Suprapubic skin (tissue), 4 donors: ENCODE measurements around the gene CRHR2. TPM values are rescaled to one million over a fixed set of nuclear protein-coding genes. Genes with fewer than 3 reads are reported as not detected.

ENCODE experiments used
- DNase-seq, 2 donors: peaks; one replicate each; pipeline ENCODE4 v3.0.0-alpha.2; 2019; ENCODE audit warnings: low spot score in 2 of 2
- H3K27ac ChIP-seq: fragments of 200-600 bp; sonication (generic); one replicate; pipeline ENCODE4 v1.5.1; 2019
- H3K27me3 ChIP-seq: fragments of 200-600 bp; sonication (generic); one replicate; pipeline ENCODE4 v1.5.1; 2019
- H3K36me3 ChIP-seq: fragments of 200-600 bp; sonication (generic); one replicate; pipeline ENCODE4 v1.5.1; 2019
- H3K4me1 ChIP-seq: fragments of 200-600 bp; sonication (generic); one replicate; pipeline ENCODE4 v1.5.1; 2019
- H3K4me3 ChIP-seq: fragments of 200-600 bp; sonication (generic); one replicate; pipeline ENCODE4 v1.5.1; 2019; ENCODE audit warnings: mild to moderate bottlenecking
- H3K9me3 ChIP-seq: fragments of 200-600 bp; sonication (generic); one replicate; pipeline ENCODE4 v1.5.1; 2019
- EP300 ChIP-seq: sonication (generic); formaldehyde crosslinking; IDR thresholded peaks from one replicate; pipeline ENCODE4 v1.6.1; 2017; ENCODE audit warnings: antibody characterized with exemption
- POLR2A ChIP-seq, 2 donors: fragments of 450-650 bp; IDR thresholded peaks; one replicate each; pipeline ENCODE4 v1.6.1; 2017; ENCODE audit warnings: antibody characterized with exemption in 2 of 2, mild to moderate bottlenecking in 2 of 2, moderate library complexity in 2 of 2
- POLR2AphosphoS5 ChIP-seq, 3 donors: sonication (generic); formaldehyde crosslinking; IDR thresholded peaks; one replicate each; pipeline ENCODE4 v1.6.1; 2017; ENCODE audit warnings: antibody characterized with exemption in 3 of 3
- WGBS: methylation state at CpG from one replicate; pipeline ENCODE4 v1.1.5; 2018; 5-methylcytosine and 5-hydroxymethylcytosine counted together
- total RNA-seq, 4 donors: library from RNA; depleted of rRNA; stranded (reverse); fragments of >200 nt; gene quantifications; one replicate each; pipeline ENCODE4 v1.1.0, GENCODE V29; 2016
- TF ChIP-seq, protein P1 (sequence below), 2 donors: fragments of 200-600 bp in 1 of 2; fragments of 450-650 bp in 1 of 2; sonication (generic) in 1 of 2; IDR thresholded peaks; one replicate each; pipeline ENCODE4 v1.5.1; 2016 to 2019; ENCODE audit warnings: antibody characterized with exemption in 2 of 2, mild to moderate bottlenecking in 1 of 2, moderate library complexity in 1 of 2

Gene CRHR2
- total RNA-seq, 4 donors from 2014 or later, result 0.55 TPM; not detected in 3

- Histone ChIP-seq H3K27me3 (peaks cover 82% of the 10 kb centered on the region), H3K4me3 (peak overlapping the region; percentile 48), H3K4me1 (peaks cover 15% of the 10 kb centered on the region), H3K36me3 (no peaks in the 10 kb centered on the region), H3K9me3 (no peaks in the 10 kb centered on the region), H3K27ac (no peak overlapping the region)
- TF ChIP-seq POLR2A (IDR thresholded peaks at IDR 0.05) (no peak), EP300 (no peak), POLR2AphosphoS5 (IDR thresholded peaks at IDR 0.05) (no peak)
- TF ChIP-seq, protein P1, sequence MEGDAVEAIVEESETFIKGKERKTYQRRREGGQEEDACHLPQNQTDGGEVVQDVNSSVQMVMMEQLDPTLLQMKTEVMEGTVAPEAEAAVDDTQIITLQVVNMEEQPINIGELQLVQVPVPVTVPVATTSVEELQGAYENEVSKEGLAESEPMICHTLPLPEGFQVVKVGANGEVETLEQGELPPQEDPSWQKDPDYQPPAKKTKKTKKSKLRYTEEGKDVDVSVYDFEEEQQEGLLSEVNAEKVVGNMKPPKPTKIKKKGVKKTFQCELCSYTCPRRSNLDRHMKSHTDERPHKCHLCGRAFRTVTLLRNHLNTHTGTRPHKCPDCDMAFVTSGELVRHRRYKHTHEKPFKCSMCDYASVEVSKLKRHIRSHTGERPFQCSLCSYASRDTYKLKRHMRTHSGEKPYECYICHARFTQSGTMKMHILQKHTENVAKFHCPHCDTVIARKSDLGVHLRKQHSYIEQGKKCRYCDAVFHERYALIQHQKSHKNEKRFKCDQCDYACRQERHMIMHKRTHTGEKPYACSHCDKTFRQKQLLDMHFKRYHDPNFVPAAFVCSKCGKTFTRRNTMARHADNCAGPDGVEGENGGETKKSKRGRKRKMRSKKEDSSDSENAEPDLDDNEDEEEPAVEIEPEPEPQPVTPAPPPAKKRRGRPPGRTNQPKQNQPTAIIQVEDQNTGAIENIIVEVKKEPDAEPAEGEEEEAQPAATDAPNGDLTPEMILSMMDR (IDR thresholded peaks at IDR 0.05), result no peak
- DNase-seq, result no peak
- WGBS, result 2% methylated on average over 11 of the region's 40 CpGs
These were observed 443 bp downstream of the CRHR2 start for GRCh38 chr7:30681815-30682211.

GRCh38 chr7:30681331-30681797 lies 892 bp downstream of the CRHR2 start:
- 17% methylated on average over 16 of the region's 16 CpGs for WGBS
- Histone ChIP-seq H3K4me3 (peak overlapping the region; percentile 48), H3K27me3 (peaks cover 87% of the 10 kb centered on the region), H3K9me3 (no peaks in the 10 kb centered on the region), H3K36me3 (no peaks in the 10 kb centered on the region), H3K4me1 (peaks cover 15% of the 10 kb centered on the region), H3K27ac (no peak overlapping the region)
- no peak for DNase-seq
- TF ChIP-seq, protein P1 (IDR thresholded peaks at IDR 0.05), result no peak
- no peak for TF ChIP-seq EP300
- TF ChIP-seq POLR2AphosphoS5 (IDR thresholded peaks at IDR 0.05), result no peak
- no peak for TF ChIP-seq POLR2A (IDR thresholded peaks at IDR 0.05)

- WGBS, result 7% methylated on average over 2 of the region's 2 CpGs
- TF ChIP-seq POLR2AphosphoS5 (IDR thresholded peaks at IDR 0.05) (no peak), POLR2A (IDR thresholded peaks at IDR 0.05) (no peak), EP300 (no peak)
- TF ChIP-seq, protein P1 (IDR thresholded peaks at IDR 0.05), result no peak
- H3K36me3 ChIP-seq, result no peaks in the 10 kb centered on the region
- no peak overlapping the region for H3K4me3 ChIP-seq
- H3K27me3 ChIP-seq, result peaks cover 88% of the 10 kb centered on the region
- no peak overlapping the region for H3K27ac ChIP-seq
- no peaks in the 10 kb centered on the region for H3K9me3 ChIP-seq
- H3K4me1 ChIP-seq, result peaks cover 15% of the 10 kb centered on the region
- DNase-seq, result no peak
These were observed 2.6 kb downstream of the CRHR2 start for GRCh38 chr7:30679664-30680063.

DNA sequence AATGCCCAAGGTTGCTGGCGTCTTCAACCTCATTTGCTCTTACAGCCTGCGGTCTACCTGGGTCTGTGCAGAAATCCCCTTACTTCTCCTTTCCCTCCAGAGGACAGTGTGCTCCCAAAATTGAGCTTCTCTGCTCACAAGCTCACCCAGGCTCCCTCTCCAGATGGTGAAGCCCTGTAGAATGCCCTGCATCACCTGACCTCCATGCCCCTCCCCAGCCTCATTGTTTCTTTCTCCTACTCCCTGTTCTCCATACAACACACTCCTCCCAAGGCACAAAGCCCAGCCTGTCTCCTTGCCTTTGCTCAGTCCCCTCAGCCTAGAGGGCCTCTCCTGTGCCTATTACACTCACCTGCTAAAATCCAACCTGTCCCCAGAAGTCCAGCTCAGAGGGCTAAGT lies 3.5 kb downstream of the CRHR2 start:
- Histone ChIP-seq H3K36me3 (no peaks in the 10 kb centered on the region), H3K27ac (no peak overlapping the region), H3K4me1 (peaks cover 15% of the 10 kb centered on the region), H3K27me3 (peaks cover 80% of the 10 kb centered on the region), H3K9me3 (no peaks in the 10 kb centered on the region), H3K4me3 (no peak overlapping the region)
- TF ChIP-seq EP300 (no peak), POLR2A (IDR thresholded peaks at IDR 0.05) (no peak), POLR2AphosphoS5 (IDR thresholded peaks at IDR 0.05) (no peak)
- TF ChIP-seq, protein P1 (IDR thresholded peaks at IDR 0.05), result no peak
- no peak for DNase-seq
- 87% methylated on average over 2 of the region's 2 CpGs for WGBS

DNA sequence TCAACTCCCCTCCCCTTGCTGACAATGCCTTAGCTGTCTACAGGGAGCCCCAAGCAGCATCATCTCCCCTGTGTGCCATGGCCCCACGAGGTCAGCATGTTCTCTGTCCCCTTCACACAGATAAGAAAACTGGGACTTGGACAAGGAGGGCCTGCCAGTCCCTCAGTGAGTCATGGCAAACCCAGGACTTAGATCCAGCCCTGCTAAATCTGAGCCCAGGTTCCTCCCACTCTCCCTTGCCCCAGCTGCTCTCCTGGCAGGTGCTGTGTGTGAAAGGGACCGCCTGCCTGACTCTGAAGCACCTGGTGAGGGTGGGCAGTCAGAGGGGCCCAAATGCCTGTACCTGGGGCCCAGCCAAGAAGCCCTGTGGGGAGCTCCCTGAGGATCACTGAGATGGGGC lies 7.4 kb downstream of the CRHR2 start:
- WGBS, result 38% methylated on average over 1 of the region's 2 CpGs
- Histone ChIP-seq H3K9me3 (no peaks in the 10 kb centered on the region), H3K4me3 (no peak overlapping the region), H3K36me3 (no peaks in the 10 kb centered on the region), H3K27ac (no peak overlapping the region), H3K27me3 (peaks cover 41% of the 10 kb centered on the region), H3K4me1 (no peaks in the 10 kb centered on the region)
- TF ChIP-seq POLR2AphosphoS5 (IDR thresholded peaks at IDR 0.05) (no peak), POLR2A (IDR thresholded peaks at IDR 0.05) (no peak), EP300 (no peak)
- TF ChIP-seq, protein P1 (IDR thresholded peaks at IDR 0.05), result no peak
- DNase-seq, result no peak
